Melanocyte of skin (primary cell): ENCODE data around the gene PLAAT3. TPM values are rescaled to one million over a fixed set of nuclear protein-coding genes. Genes with fewer than 3 reads are reported as not detected.

Experiments
- total RNA-seq, 2 donors: library from RNA; depleted of rRNA; stranded (reverse); fragments of >200 nt; gene quantifications; 2 replicates each; pipeline ENCODE4 v1.2.3, GENCODE V29; 2012

The PLAAT3 gene
- total RNA-seq = 10 to 100 TPM; 17.6 to 25.0 TPM

GRCh38 chr11:63614136-63614671, at the start of gene PLAAT3:
PLAAT3 (minus strand) TSS chr11:63614433; CDS start chr11:63614014, 419 bp downstream.

GRCh38 chr11:63563201-63564055, 50.8 kb downstream of the PLAAT3 start, which contains the start of gene PLAAT2:
PLAAT2 (minus strand) TSS chr11:63563379; CDS start chr11:63563324, 55 bp downstream.

GRCh38 chr11:63536669-63537292, 77.5 kb downstream of the PLAAT3 start, which contains the start of gene PLAAT4:
PLAAT4 (plus strand) TSS chr11:63536808; CDS start chr11:63536869, 61 bp downstream.

Other genes starting within 250 kb of the PLAAT3 start
- not detected for gene SLC22A9, start 244.6 kb downstream of the PLAAT3 start, total RNA-seq
- not detected for gene PLAAT5, start 123.3 kb downstream of the PLAAT3 start, total RNA-seq
- gene LGALS12, start 108.3 kb downstream of the PLAAT3 start, total RNA-seq = not detected
- gene PLAAT4, start 77.6 kb downstream of the PLAAT3 start, total RNA-seq = 10 to 100 TPM in 1 of 2 donors, 1 to 10 TPM in 1; 3.7 to 13.4 TPM
- gene PLAAT2, start 51.1 kb downstream of the PLAAT3 start, total RNA-seq = not detected
- gene ATL3, start 56.9 kb upstream of the PLAAT3 start, total RNA-seq = 10 to 100 TPM; 36.6 to 57.8 TPM
- 10 to 100 TPM; 29.3 to 39.3 TPM for gene RTN3, start 67.1 kb upstream of the PLAAT3 start, total RNA-seq
- 1 to 10 TPM; 8.6 to 9.0 TPM for gene ZFTA, start 154.3 kb upstream of the PLAAT3 start, total RNA-seq
- 10 to 100 TPM; 23.1 to 38.6 TPM for gene SPINDOC, start 199.0 kb upstream of the PLAAT3 start, total RNA-seq
- gene MARK2, start 224.7 kb upstream of the PLAAT3 start, total RNA-seq = 10 to 100 TPM; 15.8 to 19.3 TPM